Erythroblast (primary cell): ENCODE data around the gene MROH2A.

Experiments used
- GATA1 ChIP-seq: IDR thresholded peaks from 2 replicates; pipeline ENCODE4 v1.6.1; 2011; ENCODE audit warnings: low read depth, mild to moderate bottlenecking, control low read depth, low read length, moderate library complexity
- POLR2A ChIP-seq: IDR thresholded peaks from 2 replicates; pipeline ENCODE4 v1.6.1; 2011; ENCODE audit warnings: mild to moderate bottlenecking, low read length

- TF ChIP-seq POLR2A (no peak), GATA1 (no peak)
Measured at GRCh38 chr2:233821709-233822100, 43.6 kb downstream of the MROH2A start.
